ENCODE data around the gene KIF26B. TPM values are rescaled to one million over a fixed set of nuclear protein-coding genes. Genes with fewer than 3 reads are reported as not detected.

Gene KIF26B
- total and polyA plus RNA-seq, 8 donors: 0.27 to 4.5 (median 0.63) TPM

DNA sequence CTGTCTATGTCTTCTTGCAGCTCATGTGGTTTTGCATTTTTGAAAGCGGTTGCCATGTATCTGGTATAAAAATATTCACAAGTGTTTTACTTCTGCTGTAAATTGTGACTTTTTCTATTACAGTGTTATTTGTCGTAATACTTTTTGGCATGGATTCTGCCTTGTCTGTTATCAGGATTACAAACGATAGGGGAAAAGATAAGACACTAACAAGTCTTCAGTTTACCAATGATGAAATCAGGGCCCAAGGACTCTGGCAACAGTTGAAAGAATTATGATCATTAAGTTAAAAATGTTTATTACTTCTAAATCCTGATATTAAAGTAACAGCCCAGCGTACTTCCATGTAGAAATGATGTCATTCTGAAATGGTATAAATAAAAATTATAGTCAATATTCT lies 298.8 kb downstream of the KIF26B start:
- Histone ChIP-seq H3K4me1 (no peaks in the 10 kb centered on the region), H3K36me3 (no peaks in the 10 kb centered on the region), H3K27me3 (peaks cover 0 to 3% (median 0%) of the 10 kb centered on the region in 4 donors), H3K27ac (no peak overlapping the region), H3K9me3 (no peaks in the 10 kb centered on the region), H3K4me3 (no peak overlapping the region)
- FAIRE-seq: no peak
- WGBS, 2 donors: 67 to 68% methylated on average over 4 of the region's 4 CpGs
- ATAC-seq: no peak
- TF ChIP-seq, protein P1, sequence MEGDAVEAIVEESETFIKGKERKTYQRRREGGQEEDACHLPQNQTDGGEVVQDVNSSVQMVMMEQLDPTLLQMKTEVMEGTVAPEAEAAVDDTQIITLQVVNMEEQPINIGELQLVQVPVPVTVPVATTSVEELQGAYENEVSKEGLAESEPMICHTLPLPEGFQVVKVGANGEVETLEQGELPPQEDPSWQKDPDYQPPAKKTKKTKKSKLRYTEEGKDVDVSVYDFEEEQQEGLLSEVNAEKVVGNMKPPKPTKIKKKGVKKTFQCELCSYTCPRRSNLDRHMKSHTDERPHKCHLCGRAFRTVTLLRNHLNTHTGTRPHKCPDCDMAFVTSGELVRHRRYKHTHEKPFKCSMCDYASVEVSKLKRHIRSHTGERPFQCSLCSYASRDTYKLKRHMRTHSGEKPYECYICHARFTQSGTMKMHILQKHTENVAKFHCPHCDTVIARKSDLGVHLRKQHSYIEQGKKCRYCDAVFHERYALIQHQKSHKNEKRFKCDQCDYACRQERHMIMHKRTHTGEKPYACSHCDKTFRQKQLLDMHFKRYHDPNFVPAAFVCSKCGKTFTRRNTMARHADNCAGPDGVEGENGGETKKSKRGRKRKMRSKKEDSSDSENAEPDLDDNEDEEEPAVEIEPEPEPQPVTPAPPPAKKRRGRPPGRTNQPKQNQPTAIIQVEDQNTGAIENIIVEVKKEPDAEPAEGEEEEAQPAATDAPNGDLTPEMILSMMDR (IDR thresholded peaks at IDR 0.05): no peak
- no peak for DNase-seq
- intact Hi-C loops (cut with DNase I): no loop called here

DNA sequence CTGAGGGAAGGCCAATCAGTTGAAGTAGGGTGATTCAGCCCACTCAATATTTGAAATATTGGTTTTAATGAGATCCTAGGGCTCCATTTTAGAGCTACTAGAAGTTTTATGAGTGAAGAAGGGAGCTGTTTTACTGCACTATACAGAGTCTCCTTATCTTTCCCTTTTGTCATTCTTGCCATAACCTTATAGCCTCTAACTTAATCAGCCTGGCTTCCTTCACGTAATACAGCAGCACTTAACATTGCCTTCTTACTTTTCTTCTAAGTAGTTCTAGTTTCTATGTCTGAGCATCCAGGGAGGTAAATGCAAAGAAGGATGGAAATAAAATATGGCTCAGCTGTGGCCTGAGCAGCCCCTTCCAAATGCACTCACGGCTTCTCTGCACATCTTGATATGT lies 299.3 kb downstream of the KIF26B start:
- DNase-seq (no peak), FAIRE-seq (no peak), ATAC-seq (no peak)
- 87 to 89% methylated on average over 2 of the region's 2 CpGs for WGBS, 2 donors
- peaks cover 0 to 3% (median 0%) of the 10 kb centered on the region in 4 donors for H3K27me3 ChIP-seq
- TF ChIP-seq, protein P1 (IDR thresholded peaks at IDR 0.05): no peak
- no peak overlapping the region for H3K27ac ChIP-seq
- intact Hi-C loops (cut with DNase I): no loop called here
- no peaks in the 10 kb centered on the region for H3K36me3 ChIP-seq
- H3K4me3 ChIP-seq: no peak overlapping the region
- H3K9me3 ChIP-seq: no peaks in the 10 kb centered on the region
- H3K4me1 ChIP-seq: no peaks in the 10 kb centered on the region

DNA sequence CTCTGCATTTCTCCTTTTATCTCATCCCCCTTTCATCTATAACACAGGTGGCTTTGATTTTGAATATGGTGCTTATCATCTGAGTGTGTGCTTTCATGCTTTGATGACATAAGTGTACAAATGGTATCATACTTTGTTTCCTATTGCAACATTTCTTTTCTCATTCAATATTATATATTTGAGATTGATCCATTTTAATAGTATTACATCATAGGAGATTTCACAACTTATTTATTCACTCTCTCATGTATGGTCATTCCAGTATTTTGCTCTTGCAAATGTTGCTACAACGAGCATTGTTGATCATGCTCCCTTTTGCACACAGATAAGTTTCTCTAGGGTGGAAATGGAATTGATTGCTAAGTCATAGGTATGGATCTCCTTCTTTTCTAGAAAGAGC lies 302.8 kb downstream of the KIF26B start:
- no peak for DNase-seq
- intact Hi-C loops (cut with DNase I): no loop called here
- H3K27me3 ChIP-seq: peaks cover 0 to 3% (median 0%) of the 10 kb centered on the region in 4 donors
- no peaks in the 10 kb centered on the region for H3K9me3 ChIP-seq
- 55 to 63% methylated on average over 1 of the region's 1 CpG for WGBS, 2 donors
- no peaks in the 10 kb centered on the region for H3K4me1 ChIP-seq
- TF ChIP-seq, protein P1 (IDR thresholded peaks at IDR 0.05): no peak
- ATAC-seq: no peak
- H3K4me3 ChIP-seq: no peak overlapping the region
- no peak overlapping the region for H3K27ac ChIP-seq
- no peaks in the 10 kb centered on the region for H3K36me3 ChIP-seq
- no peak for FAIRE-seq

DNA sequence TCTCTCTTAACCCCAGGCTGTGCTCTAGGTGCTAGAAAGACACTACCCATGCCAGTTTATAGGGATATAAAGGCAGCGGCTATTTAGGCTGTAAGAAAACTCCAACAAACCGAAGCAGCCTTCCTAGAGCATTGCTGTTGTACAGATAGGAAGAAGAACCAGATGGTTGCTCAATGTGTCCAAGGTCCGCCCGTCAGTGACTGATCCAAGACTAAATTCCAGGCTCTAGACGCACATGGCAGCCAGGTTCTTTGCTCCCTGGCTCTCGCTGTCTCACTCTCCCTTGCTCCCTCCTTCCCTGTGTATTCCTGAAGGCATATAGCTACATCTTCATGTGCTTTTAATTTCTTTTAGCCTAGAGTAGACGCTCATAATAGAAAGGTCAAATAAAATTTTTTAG lies 303.4 kb downstream of the KIF26B start:
- Histone ChIP-seq H3K9me3 (no peaks in the 10 kb centered on the region), H3K27me3 (no peaks in the 10 kb centered on the region), H3K36me3 (no peaks in the 10 kb centered on the region), H3K27ac (no peak overlapping the region), H3K4me3 (no peak overlapping the region), H3K4me1 (no peaks in the 10 kb centered on the region)
- TF ChIP-seq, protein P1 (IDR thresholded peaks at IDR 0.05): no peak
- DNase-seq: no peak
- intact Hi-C loops (cut with DNase I): no loop called here
- no peak for FAIRE-seq
- ATAC-seq: no peak
- WGBS, 2 donors: 74 to 90% methylated on average over 7 of the region's 7 CpGs

DNA sequence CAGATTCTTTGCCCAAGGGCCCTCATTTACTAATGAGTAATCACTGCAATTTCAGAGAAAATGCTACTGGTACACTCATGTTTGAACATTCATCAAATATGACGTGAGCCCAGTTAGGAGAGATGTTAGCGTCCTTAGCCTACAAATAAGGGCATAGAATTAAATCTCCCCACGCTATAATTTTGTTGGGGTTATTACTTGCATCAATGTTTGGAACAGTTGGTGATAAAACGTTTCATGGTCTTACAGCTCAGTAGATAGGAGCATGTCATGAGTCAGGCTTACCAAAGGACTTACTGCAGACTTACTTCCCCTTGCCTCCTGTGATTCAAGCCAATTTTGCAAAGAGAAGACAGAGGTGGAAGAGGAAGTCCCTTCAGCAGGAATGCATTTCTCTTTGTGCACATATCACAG lies 304.0 kb downstream of the KIF26B start:
- intact Hi-C loops (cut with DNase I): no loop called here
- Histone ChIP-seq H3K4me1 (no peaks in the 10 kb centered on the region), H3K27ac (no peak overlapping the region), H3K9me3 (no peaks in the 10 kb centered on the region), H3K4me3 (no peak overlapping the region), H3K27me3 (no peaks in the 10 kb centered on the region), H3K36me3 (no peaks in the 10 kb centered on the region)
- 60 to 64% methylated on average over 4 of the region's 4 CpGs for WGBS, 2 donors
- DNase-seq (no peak), ATAC-seq (peak in 2 of 4 donors; percentile 37 to 70), FAIRE-seq (no peak)
- TF ChIP-seq, protein P1 (IDR thresholded peaks at IDR 0.05): no peak

All from pancreas (tissue), 10 donors.